Type B pancreatic cell (in vitro differentiated cells): ENCODE data around the gene INTS3. TPM values are rescaled to one million over a fixed set of nuclear protein-coding genes. Genes with fewer than 3 reads are reported as not detected.
A peak's percentile ranks its signal among the peaks of the same experiment; 100 is the strongest.

Experiments
- DNase-seq: peaks from one replicate; pipeline ENCODE4 v3.0.0; 2021; ENCODE audit warnings: mixed read lengths; ENCODE audit not compliant: unreplicated experiment; ENCODE audit errors: extremely low spot score
- H3K27ac Mint-ChIP-seq: 2 replicates; pipeline ENCODE4 v1.8.0; 2021; ENCODE audit warnings: mild to moderate bottlenecking, mixed read lengths
- H3K27me3 Mint-ChIP-seq: 2 replicates; pipeline ENCODE4 v1.8.0; 2021; ENCODE audit warnings: mixed read lengths
- H3K36me3 Mint-ChIP-seq: 2 replicates; pipeline ENCODE4 v1.8.0; 2021; ENCODE audit warnings: mixed read lengths
- H3K4me1 Mint-ChIP-seq: one replicate; pipeline ENCODE4 v1.8.0; 2021; ENCODE audit warnings: mixed read lengths; ENCODE audit not compliant: unreplicated experiment
- H3K4me3 Mint-ChIP-seq: 2 replicates; pipeline ENCODE4 v1.8.0; 2021; ENCODE audit warnings: mild to moderate bottlenecking, mixed read lengths
- H3K9me3 Mint-ChIP-seq: 2 replicates; pipeline ENCODE4 v1.8.0; 2021; ENCODE audit warnings: mixed read lengths
- CTCF ChIP-seq: fragments of 200-600 bp; sonication (generic); conservative IDR thresholded peaks from 2 replicates; pipeline ENCODE4 v1.5.0; 2021; ENCODE audit warnings: antibody characterized with exemption, mild to moderate bottlenecking
- total RNA-seq: library from RNA; stranded (reverse); gene quantifications from 2 replicates; pipeline ENCODE4 v1.2.1, GENCODE V29; 2021; ENCODE audit warnings: low replicate concordance

The INTS3 gene
- total RNA-seq, 1 donor from 2014 or later: 90.8 TPM

GRCh38 chr1:153793973-153794615 lies 66.2 kb downstream of the INTS3 start:
- no peak for DNase-seq
- no peaks in the 10 kb centered on the region for H3K36me3 Mint-ChIP-seq
- no peaks in the 10 kb centered on the region for H3K9me3 Mint-ChIP-seq
- H3K27me3 Mint-ChIP-seq: no peaks in the 10 kb centered on the region
- H3K4me1 Mint-ChIP-seq: peaks cover 17% of the 10 kb centered on the region
- H3K4me3 Mint-ChIP-seq: no peak overlapping the region
- peak overlapping the region; percentile 37 for H3K27ac Mint-ChIP-seq
- no peak for TF ChIP-seq CTCF

DNA sequence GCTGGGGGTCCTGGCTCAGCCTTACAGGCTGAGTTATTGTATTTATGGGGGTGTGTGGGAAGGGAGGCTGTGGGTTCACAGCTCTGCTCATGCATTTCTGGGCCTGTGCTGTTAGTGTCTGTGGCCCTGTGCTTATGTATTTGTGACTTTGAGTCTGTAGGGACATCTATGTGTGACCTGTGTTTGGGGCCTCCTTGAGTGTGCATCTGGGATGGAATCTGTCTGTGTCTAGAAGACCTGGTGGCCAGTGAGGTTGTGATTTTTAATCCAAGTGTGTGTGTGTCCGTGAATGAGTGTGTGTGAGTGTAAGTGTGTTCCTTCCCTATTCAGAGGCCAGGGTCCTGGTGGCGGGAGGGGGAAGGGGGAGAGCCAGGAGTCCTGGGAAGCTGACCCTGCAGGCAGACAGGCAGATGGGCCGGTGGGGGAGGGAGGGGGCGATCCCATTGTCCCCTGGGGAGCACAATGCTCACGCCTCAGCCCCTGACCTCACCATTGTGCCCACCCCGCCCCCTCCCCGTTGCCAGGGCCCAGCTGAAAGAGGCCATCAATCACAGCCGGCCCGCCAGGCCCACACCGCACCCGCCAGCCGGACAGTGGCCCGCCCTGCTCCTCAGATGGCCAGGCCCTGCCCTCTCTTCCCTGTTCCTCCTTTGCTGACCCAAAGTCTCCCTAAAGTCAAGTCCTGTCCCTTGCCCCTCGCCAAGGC lies 66.9 kb downstream of the INTS3 start:
- Mint-ChIP-seq H3K36me3 (no peaks in the 10 kb centered on the region), H3K4me3 (peak overlapping the region; percentile 32), H3K4me1 (peaks cover 16% of the 10 kb centered on the region), H3K9me3 (no peaks in the 10 kb centered on the region), H3K27ac (peak overlapping the region; percentile 37), H3K27me3 (no peaks in the 10 kb centered on the region)
- DNase-seq: no peak
- TF ChIP-seq CTCF: no peak

DNA sequence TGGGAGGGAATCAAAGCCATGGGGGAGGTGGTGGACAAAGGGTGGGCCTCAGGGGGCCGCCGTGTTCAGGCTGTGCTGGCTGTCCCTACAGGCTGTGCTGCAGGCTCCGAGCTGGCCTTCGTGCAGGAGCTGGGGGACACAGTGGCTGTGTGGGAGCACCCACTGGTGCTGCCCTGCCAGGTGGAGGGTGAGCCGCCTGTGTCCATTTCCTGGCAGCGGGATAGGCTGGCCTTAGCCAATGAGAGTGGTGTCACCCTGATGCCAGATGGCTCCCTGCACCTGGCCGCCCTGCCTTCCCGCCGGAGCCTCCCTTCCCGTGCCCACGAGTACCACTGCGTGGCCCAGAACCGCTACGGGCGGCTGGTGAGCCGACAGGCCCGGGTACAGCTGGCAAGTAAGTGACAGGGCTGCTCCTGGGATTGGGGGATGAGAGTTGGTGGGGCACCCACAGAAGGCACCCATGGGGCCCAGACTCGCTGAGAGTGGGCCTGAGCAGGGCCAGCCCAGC lies 67.5 kb downstream of the INTS3 start:
- DNase-seq: no peak
- Mint-ChIP-seq H3K4me1 (peaks cover 10% of the 10 kb centered on the region), H3K27ac (no peak overlapping the region), H3K4me3 (no peak overlapping the region), H3K36me3 (no peaks in the 10 kb centered on the region), H3K9me3 (no peaks in the 10 kb centered on the region), H3K27me3 (no peaks in the 10 kb centered on the region)
- no peak for TF ChIP-seq CTCF

GRCh38 chr1:153795934-153796785 lies 68.3 kb downstream of the INTS3 start:
- no peaks in the 10 kb centered on the region for H3K9me3 Mint-ChIP-seq
- DNase-seq: no peak
- no peak overlapping the region for H3K4me3 Mint-ChIP-seq
- no peak for TF ChIP-seq CTCF
- peaks cover 10% of the 10 kb centered on the region for H3K4me1 Mint-ChIP-seq
- H3K27ac Mint-ChIP-seq: no peak overlapping the region
- H3K36me3 Mint-ChIP-seq: no peaks in the 10 kb centered on the region
- no peaks in the 10 kb centered on the region for H3K27me3 Mint-ChIP-seq

DNA sequence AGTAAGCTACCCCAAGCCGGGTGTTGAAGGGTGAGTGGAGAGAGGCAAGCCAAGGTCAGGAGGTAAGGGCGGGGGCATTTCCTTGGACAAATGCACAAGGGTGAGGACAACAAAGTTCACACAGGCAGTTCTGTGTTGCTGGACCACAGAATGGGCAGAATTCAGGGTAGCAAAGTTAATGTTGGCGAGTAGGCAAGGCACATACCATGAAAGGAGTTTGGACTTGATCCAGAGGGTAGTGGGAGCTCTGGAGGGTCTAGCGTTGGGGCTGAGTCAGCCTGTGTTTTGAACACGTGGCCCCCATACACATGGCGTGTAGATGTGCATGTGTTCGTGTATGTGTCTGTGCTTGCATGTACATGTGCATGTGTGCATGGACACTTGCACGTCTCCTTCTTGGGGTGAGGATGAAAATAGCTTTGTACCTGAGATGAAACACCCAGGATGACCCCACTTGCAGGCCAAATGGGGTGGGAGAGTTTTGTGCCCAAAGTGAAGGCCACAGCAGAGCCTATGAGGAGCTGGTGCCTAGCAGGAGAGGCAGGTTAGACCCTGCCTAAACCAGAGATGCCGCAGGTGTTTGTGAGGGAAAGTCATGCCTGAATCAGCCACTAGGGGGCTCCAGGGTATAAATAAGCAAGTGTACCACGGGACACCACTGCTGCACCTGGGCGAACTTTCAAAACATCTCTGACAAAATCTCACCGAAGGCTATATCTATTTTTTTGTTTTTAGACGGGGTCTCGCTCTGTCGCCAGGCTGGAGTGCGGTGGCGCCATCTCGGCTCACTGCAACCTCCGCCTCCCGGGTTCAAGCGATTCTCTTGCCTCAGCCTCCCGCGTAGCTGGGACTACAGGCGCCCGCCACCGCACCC lies 69.2 kb downstream of the INTS3 start:
- no peak for DNase-seq
- H3K36me3 Mint-ChIP-seq: no peaks in the 10 kb centered on the region
- peaks cover 10% of the 10 kb centered on the region for H3K4me1 Mint-ChIP-seq
- H3K27me3 Mint-ChIP-seq: no peaks in the 10 kb centered on the region
- H3K4me3 Mint-ChIP-seq: peak overlapping the region; percentile 51
- no peak overlapping the region for H3K27ac Mint-ChIP-seq
- peak; percentile 95 for TF ChIP-seq CTCF
- H3K9me3 Mint-ChIP-seq: no peaks in the 10 kb centered on the region
